Activated T-cell treated with anti-CD3 and anti-CD28 coated beads for 4 hours (primary cell): ENCODE data around the gene BRDT.
"Not testable (repeated sequence)": the region's sequence is repeated elsewhere in the genome, so short reads cannot be mapped to it uniquely, and the experiment has no call there.

Experiments used
- DNase-seq: peaks from one replicate; pipeline ENCODE4 v3.0.0-alpha.2; 2020

Gene BRDT

GRCh38 chr1:91997607-91998195, 48.5 kb downstream of the BRDT start:
- DNase-seq = peak; percentile 12

- DNase-seq = no peak
Observed at GRCh38 chr1:92004129-92004528, 54.9 kb downstream of the BRDT start.

GRCh38 chr1:92013923-92014322, 64.7 kb downstream of the BRDT start:
- no peak for DNase-seq

DNA sequence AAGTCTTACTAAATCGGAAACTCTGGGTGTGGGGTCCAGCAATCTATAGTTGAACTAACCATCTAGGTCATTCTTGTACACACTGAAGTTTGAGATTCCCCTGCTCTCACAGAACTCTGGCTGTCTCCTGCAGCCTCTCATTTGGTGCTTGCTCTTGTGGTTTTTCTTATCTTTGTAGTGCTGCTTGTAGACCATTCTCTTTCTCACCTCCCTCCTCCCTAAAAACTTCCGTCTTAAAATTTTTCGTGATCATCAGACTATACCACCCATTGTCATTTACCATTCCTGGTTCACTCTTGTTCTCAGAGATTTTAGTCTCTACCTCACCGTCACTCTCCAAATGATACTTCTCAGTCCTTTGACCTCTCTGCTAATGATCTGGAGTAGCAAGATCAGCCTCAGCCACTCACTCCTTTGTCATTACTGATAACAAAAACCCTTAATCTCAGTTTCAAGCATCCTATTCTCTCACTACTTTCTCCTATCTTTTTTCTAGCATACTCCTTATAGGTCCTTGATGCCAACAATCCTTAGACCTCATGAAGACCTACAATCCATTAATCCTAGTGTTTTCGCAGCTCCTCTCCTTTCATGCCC, 67.6 kb downstream of the BRDT start:
- DNase-seq = no peak

- no peak for DNase-seq
Observed at GRCh38 chr1:92017656-92018055, 68.5 kb downstream of the BRDT start.

DNA sequence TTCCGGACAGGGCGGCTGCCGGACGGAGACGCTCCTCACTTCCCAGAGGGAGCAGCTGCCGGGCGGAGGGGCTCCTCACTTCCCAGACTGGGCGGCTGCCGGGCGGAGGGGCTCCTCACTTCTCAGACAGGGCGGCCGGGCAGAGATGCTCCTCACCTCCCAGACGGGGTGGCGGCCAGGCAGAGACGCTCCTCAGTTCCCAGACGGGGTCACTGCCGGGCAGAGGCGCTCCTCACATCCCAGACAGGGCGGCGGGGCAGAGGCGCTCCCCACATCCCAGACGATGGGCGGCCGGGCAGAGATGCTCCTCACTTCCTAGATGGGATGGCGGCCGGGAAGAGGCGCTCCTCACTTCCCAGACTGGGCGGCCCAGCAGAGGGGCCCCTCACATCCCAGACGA, 76.8 kb downstream of the BRDT start:
- DNase-seq = not testable (repeated sequence)

DNA sequence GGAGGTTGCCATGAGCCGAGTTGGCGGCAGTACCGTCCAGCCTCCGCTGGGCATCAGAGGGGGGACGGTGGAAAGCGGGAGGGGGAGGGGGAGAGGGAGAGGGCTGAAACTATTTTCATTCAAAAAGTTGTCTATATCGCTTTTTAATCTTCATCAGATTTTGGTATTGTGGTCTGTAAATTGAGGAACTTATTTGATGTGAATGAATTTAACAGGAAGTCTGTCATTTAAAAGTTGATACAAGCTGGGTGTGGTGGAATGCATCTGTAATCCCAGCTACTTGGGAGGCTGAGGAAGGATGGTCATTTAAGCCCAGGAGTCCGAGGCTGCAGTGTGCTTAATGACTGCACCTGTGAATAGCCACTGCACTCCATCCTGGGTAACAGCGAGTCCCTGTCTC, 77.6 kb downstream of the BRDT start:
- no peak for DNase-seq

GRCh38 chr1:92029241-92029922, 80.2 kb downstream of the BRDT start:
- DNase-seq = no peak

DNA sequence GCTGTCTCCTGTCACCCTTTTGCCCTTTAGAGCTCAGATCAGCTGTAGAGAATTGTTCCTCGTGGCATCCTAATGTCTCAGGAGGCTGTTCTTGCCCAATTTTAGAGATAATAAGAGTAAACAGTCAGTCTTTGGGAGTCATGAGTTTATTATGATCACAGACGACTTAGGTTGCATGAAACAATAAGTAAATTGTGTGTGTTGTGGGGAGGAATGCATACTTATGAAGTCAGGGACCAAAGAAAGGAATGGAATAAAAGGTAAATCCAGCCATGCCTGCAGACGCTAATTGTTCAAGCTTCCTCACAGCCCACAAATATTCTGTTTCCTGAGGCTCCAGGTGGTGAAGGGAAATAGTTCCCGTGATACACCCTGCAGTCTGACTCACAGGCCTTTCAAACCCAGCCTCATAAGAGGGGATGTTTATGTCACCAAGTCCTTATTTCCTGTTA, 81.5 kb downstream of the BRDT start:
- DNase-seq = no peak

DNA sequence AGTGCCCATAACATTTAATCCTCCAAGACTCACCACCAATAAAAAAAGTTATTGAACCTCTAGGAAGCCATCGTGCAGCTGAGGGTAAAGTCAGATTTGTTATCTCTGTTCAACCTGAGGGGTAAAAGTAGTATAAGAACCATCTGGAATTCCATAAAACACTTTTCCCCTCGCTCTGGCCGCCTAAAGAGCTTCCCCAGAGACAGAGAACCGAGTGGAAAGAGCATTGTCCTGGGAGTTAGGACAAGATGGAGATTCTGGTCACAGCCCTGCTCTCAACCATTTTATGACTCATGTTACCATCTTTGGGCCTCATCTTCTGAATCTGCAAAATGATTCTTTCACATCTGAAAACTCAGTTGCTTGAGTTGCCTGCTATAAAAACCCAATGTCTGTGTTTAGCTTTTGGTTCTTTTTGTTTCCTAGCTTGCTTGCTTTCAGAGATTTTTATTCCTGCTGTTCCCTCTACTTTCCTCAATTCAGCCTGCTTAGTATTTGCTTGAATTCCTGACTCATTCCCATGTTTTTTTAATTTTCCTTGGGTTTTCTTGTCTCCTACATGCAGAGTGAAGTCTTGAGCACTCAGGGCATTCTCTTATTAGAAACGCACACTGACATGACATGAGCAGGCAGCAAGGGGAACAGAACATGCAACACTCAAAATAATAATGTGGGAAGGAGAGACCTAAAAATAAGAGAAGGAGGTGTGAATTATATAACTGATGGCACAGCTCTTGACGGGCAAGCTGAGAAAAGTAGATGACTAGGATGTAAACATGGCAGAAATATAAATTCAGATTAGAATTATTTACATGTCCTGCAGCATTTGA, 82.3 kb downstream of the BRDT start:
- DNase-seq = no peak

GRCh38 chr1:92037400-92037799, 88.2 kb downstream of the BRDT start:
- no peak for DNase-seq

DNA sequence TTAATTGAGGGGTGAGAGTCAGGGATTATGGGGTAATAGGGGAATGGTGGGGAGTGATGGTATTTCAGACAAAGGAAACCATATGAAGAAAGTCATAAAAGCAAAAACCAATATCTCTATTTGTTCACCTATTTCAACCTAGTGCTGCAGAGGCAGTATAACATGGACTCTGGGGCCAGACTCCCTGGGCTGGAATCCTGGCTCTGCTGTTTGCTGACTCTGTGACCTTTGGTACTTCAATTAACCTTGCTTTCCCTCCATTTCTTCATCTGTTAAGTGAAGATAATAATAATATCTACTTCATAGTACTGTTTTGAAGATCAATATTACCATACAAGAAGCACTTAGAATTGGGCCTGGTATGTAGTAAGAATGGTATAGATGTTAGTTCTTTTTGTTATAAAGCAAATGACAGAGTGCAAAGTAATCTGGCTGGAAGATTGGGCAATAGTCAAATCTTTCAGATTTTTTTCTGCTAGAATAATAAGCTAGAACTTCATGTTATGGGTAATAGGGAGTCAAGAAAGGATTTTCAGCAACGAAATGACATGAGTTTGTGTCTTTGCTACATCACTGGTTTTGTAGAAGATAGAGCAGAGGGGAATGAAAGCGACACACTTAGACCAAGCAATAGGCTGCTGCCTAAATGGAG, 89.6 kb downstream of the BRDT start:
- DNase-seq = no peak

GRCh38 chr1:92040971-92041370, 91.8 kb downstream of the BRDT start:
- no peak for DNase-seq

DNA sequence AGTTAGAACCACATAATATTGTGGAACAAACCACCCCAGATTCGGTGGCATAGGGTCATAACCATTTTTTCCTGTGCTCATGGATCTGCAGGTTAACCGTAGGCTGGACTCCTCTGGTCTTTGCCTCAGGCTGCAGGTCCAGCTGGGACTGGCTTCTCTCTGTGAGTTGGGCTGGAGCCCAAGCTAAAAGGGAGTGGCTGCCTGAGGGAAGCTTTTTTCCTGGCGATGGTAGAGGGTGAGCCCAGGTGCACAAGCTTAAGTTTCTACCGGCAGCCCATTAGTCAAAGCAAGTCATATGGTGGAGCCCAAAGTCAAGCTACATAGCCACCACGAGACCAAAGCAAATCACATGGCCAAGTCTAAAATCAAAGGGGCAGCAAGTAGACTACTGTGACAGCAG, 94.4 kb downstream of the BRDT start:
- no peak for DNase-seq

GRCh38 chr1:92045766-92046495, 96.7 kb downstream of the BRDT start:
- DNase-seq = no peak

GRCh38 chr1:92051948-92052347, 102.7 kb downstream of the BRDT start:
- DNase-seq = no peak
